SK-N-SH treated with all-trans-retinoic acid at 6 μM for 48 hours (cell line): ENCODE data around the gene ATG2A.

ENCODE experiments used
- OSR1 ChIP-seq: fragments of 250-450 bp; sonication (Bioruptor Pico); IDR thresholded peaks from 2 replicates; pipeline ENCODE4 v1.8.0; 2022; ENCODE audit warnings: moderate library complexity, mild to moderate bottlenecking, inconsistent platforms
- PATZ1 ChIP-seq: fragments of 250-450 bp; sonication (Bioruptor Pico); IDR thresholded peaks from 2 replicates; pipeline ENCODE4 v1.8.0; 2020; ENCODE audit warnings: mild to moderate bottlenecking, moderate library complexity, borderline replicate concordance
- RARB ChIP-seq: fragments of 250-450 bp; sonication (Bioruptor Pico); IDR thresholded peaks from 2 replicates; pipeline ENCODE4 v1.8.0; 2021; ENCODE audit warnings: mild to moderate bottlenecking, moderate library complexity
- TSHZ2 ChIP-seq: fragments of 250-450 bp; sonication (Bioruptor Pico); IDR thresholded peaks from 2 replicates; pipeline ENCODE4 v1.5.0; 2020; ENCODE audit warnings: mild to moderate bottlenecking, moderate library complexity
- ZFP30 ChIP-seq: fragments of 450-650 bp; formaldehyde crosslinking; IDR thresholded peaks from 2 replicates; pipeline ENCODE4 v1.5.0; 2022; ENCODE audit warnings: mild to moderate bottlenecking, moderate library complexity
- ZNF8 ChIP-seq: fragments of 450-650 bp; formaldehyde crosslinking; IDR thresholded peaks from 2 replicates; pipeline ENCODE4 v1.5.0; 2020; ENCODE audit warnings: mild to moderate bottlenecking, moderate library complexity

- TF ChIP-seq OSR1 (CRISPR knock-in tag) (no peak), PATZ1 (CRISPR knock-in tag) (no peak), TSHZ2 (CRISPR knock-in tag) (no peak), ZFP30 (CRISPR knock-in tag) (no peak), RARB (CRISPR knock-in tag) (no peak), ZNF8 (CRISPR knock-in tag) (no peak)
These were observed 30.3 kb upstream of the ATG2A start for GRCh38 chr11:64947208-64947814.
